Stimulated activated CD4-positive, alpha-beta T cell treated with anti-CD3 and anti-CD28 coated beads, Interleukin-2, amount 100 ng/mL, for 24 hours (primary cell): ENCODE measurements around the gene CALCR.

Experiments
- DNase-seq, 2 donors: peaks; one replicate each; pipeline ENCODE4 v3.0.0-alpha.2; 2020

Gene CALCR

GRCh38 chr7:93442478-93443224 is 131.9 kb downstream of the CALCR start:
- peak; percentile 39 to 40 for DNase-seq

GRCh38 chr7:93435791-93436190 is 138.7 kb downstream of the CALCR start:
- no peak for DNase-seq

GRCh38 chr7:93432130-93432529 is 142.4 kb downstream of the CALCR start:
- no peak for DNase-seq

GRCh38 chr7:93430917-93431588 is 143.5 kb downstream of the CALCR start:
- DNase-seq, result no peak

- DNase-seq, result no peak
These were observed 145.0 kb downstream of the CALCR start for GRCh38 chr7:93429563-93429962.

GRCh38 chr7:93427107-93427506 is 147.4 kb downstream of the CALCR start:
- no peak for DNase-seq

GRCh38 chr7:93426155-93426696 is 148.3 kb downstream of the CALCR start:
- no peak for DNase-seq

- no peak for DNase-seq
These were observed 159.9 kb downstream of the CALCR start for GRCh38 chr7:93414574-93414973.

GRCh38 chr7:93409324-93409723 is 165.2 kb downstream of the CALCR start:
- no peak for DNase-seq

- no peak for DNase-seq
These were observed 167.3 kb downstream of the CALCR start for GRCh38 chr7:93407239-93407638.

GRCh38 chr7:93402944-93403343 is 171.6 kb downstream of the CALCR start:
- no peak for DNase-seq

GRCh38 chr7:93399642-93400041 is 174.9 kb downstream of the CALCR start:
- no peak for DNase-seq

GRCh38 chr7:93392984-93393383 is 181.5 kb downstream of the CALCR start:
- no peak for DNase-seq

GRCh38 chr7:93390660-93391059 is 183.9 kb downstream of the CALCR start:
- DNase-seq, result no peak

GRCh38 chr7:93382362-93382761 is 192.2 kb downstream of the CALCR start:
- no peak for DNase-seq

GRCh38 chr7:93378131-93378760 is 196.3 kb downstream of the CALCR start:
- no peak for DNase-seq

- DNase-seq, result no peak
These were observed 198.9 kb downstream of the CALCR start for GRCh38 chr7:93375603-93376002.
